MM.1S (cell line): ENCODE results near the gene LDHAL6B.
A peak's percentile ranks its signal among the peaks of the same experiment; 100 is the strongest.
"Not testable (repeated sequence)": the region's sequence is repeated elsewhere in the genome, so short reads cannot be mapped to it uniquely, and the experiment has no call there.

Experiments
- DNase-seq: peaks from one replicate; pipeline ENCODE4 v3.0.0-alpha.2; 2015
- H2AFZ ChIP-seq: fragments of 300-600 bp; sonication (generic); 2 replicates; pipeline ENCODE4 v1.6.0; 2016; ENCODE audit warnings: antibody characterized with exemption, low read length
- H3F3A ChIP-seq: fragments of 300-600 bp; sonication (generic); 2 replicates; pipeline ENCODE4 v1.6.1; 2016; ENCODE audit warnings: mild to moderate bottlenecking, antibody characterized with exemption, low read length, moderate library complexity, mixed read lengths; ENCODE audit not compliant: insufficient read depth
- H3K27ac ChIP-seq: fragments of 300-600 bp; sonication (generic); 2 replicates; pipeline ENCODE4 v1.5.1; 2016; ENCODE audit warnings: mild to moderate bottlenecking, low read length
- H3K27me3 ChIP-seq: fragments of 300-600 bp; sonication (generic); replicated peaks from 2 replicates; pipeline ENCODE4 v1.6.0; 2016; ENCODE audit warnings: low read length; ENCODE audit not compliant: insufficient read depth
- H3K36me3 ChIP-seq: fragments of 300-600 bp; sonication (generic); replicated peaks from 2 replicates; pipeline ENCODE4 v1.6.1; 2016; ENCODE audit warnings: mild to moderate bottlenecking, low read length, mixed read lengths; ENCODE audit not compliant: insufficient read depth
- H3K4me1 ChIP-seq: fragments of 300-600 bp; sonication (generic); 2 replicates; pipeline ENCODE4 v1.6.1; 2016; ENCODE audit warnings: low read length, mixed read lengths
- H3K4me2 ChIP-seq: fragments of 300-600 bp; sonication (generic); 2 replicates; pipeline ENCODE4 v1.6.0; 2016; ENCODE audit warnings: low read depth, low read length
- H3K4me3 ChIP-seq: fragments of 300-600 bp; sonication (generic); 2 replicates; pipeline ENCODE4 v1.5.1; 2016; ENCODE audit warnings: low read length, mixed read lengths
- H3K79me2 ChIP-seq: fragments of 300-600 bp; sonication (generic); 2 replicates; pipeline ENCODE4 v1.6.1; 2016; ENCODE audit warnings: mixed run types, low read length, mixed read lengths
- H3K9ac ChIP-seq: fragments of 300-600 bp; sonication (generic); 2 replicates; pipeline ENCODE4 v1.6.1; 2016; ENCODE audit warnings: low read length, mixed read lengths
- H3K9me2 ChIP-seq: fragments of 300-600 bp; sonication (generic); replicated peaks from 2 replicates; pipeline ENCODE4 v1.6.1; 2016; ENCODE audit warnings: mild to moderate bottlenecking, low read length, mixed read lengths; ENCODE audit not compliant: insufficient read depth
- H3K9me3 ChIP-seq: fragments of 300-600 bp; sonication (generic); replicated peaks from 2 replicates; pipeline ENCODE4 v1.6.1; 2016; ENCODE audit warnings: mild to moderate bottlenecking, low read length, mixed read lengths; ENCODE audit not compliant: insufficient read depth
- H4K20me1 ChIP-seq: fragments of 300-600 bp; sonication (generic); 2 replicates; pipeline ENCODE4 v1.6.1; 2016; ENCODE audit warnings: mild to moderate bottlenecking, low read length, moderate library complexity, mixed read lengths; ENCODE audit not compliant: insufficient read depth
- CTCF ChIP-seq: fragments of 300-600 bp; sonication (generic); IDR thresholded peaks from 2 replicates; pipeline ENCODE4 v1.5.1; 2016; ENCODE audit warnings: antibody characterized with exemption, low read length, mixed read lengths
- EZH2 ChIP-seq: fragments of 300-600 bp; sonication (generic); optimal IDR thresholded peaks from 2 replicates; pipeline ENCODE3; 2017; ENCODE audit warnings: low read depth, mild to moderate bottlenecking, antibody characterized with exemption, low read length, mixed read lengths
- EZH2phosphoT487 ChIP-seq: fragments of 300-600 bp; sonication (generic); IDR thresholded peaks from 2 replicates; pipeline ENCODE4 v1.6.1; 2018; ENCODE audit warnings: antibody characterized with exemption, low read length

LDHAL6B gene

GRCh38 chr15:59158701-59159034 is 48.0 kb upstream of the LDHAL6B start:
- no peaks in the 10 kb centered on the region for H3K9me2 ChIP-seq
- DNase-seq, result no peak
- H3F3A ChIP-seq, result no peaks in the 10 kb centered on the region
- no peaks in the 10 kb centered on the region for H3K36me3 ChIP-seq
- H3K4me3 ChIP-seq, result no peak overlapping the region
- H3K27ac ChIP-seq, result no peak overlapping the region
- H3K4me2 ChIP-seq, result no peak overlapping the region
- H3K9ac ChIP-seq, result no peak overlapping the region
- H3K9me3 ChIP-seq, result no peaks in the 10 kb centered on the region
- TF ChIP-seq EZH2, result no peak
- no peak for TF ChIP-seq EZH2phosphoT487
- TF ChIP-seq CTCF, result no peak
- H3K79me2 ChIP-seq, result no peaks in the 10 kb centered on the region
- H3K27me3 ChIP-seq, result no peaks in the 10 kb centered on the region
- H2AFZ ChIP-seq, result no peak overlapping the region
- H3K4me1 ChIP-seq, result no peaks in the 10 kb centered on the region
- H4K20me1 ChIP-seq, result no peaks in the 10 kb centered on the region

GRCh38 chr15:59159210-59159609 is 47.4 kb upstream of the LDHAL6B start:
- no peaks in the 10 kb centered on the region for H3K36me3 ChIP-seq
- no peaks in the 10 kb centered on the region for H4K20me1 ChIP-seq
- no peak overlapping the region for H3K27ac ChIP-seq

GRCh38 chr15:59160880-59161593 is 45.6 kb upstream of the LDHAL6B start:
- Histone ChIP-seq H3K4me2 (peak overlapping the region; percentile 27; the same call in 1 of the 2 replicates), H2AFZ (peak overlapping the region; percentile 52), H3K79me2 (no peaks in the 10 kb centered on the region), H3K9me3 (no peaks in the 10 kb centered on the region), H3K27me3 (no peaks in the 10 kb centered on the region), H3K9ac (no peak overlapping the region), H3K4me1 (peaks cover 11% of the 10 kb centered on the region), H4K20me1 (no peaks in the 10 kb centered on the region), H3F3A (peaks cover 3% of the 10 kb centered on the region; the same call in 1 of the 2 replicates), H3K36me3 (no peaks in the 10 kb centered on the region), H3K9me2 (no peaks in the 10 kb centered on the region), H3K4me3 (no peak overlapping the region), H3K27ac (no peak overlapping the region)
- no peak for TF ChIP-seq EZH2phosphoT487
- peak; percentile 93 for TF ChIP-seq CTCF
- peak; percentile 81 for DNase-seq

More at GRCh38 chr15:59159210-59159609, 47.4 kb upstream of the LDHAL6B start:
- no peaks in the 10 kb centered on the region for H3K79me2 ChIP-seq
- TF ChIP-seq CTCF, result no peak
- TF ChIP-seq EZH2, result no peak
- TF ChIP-seq EZH2phosphoT487, result no peak
- DNase-seq, result no peak
- no peaks in the 10 kb centered on the region for H3F3A ChIP-seq
- H3K27me3 ChIP-seq, result no peaks in the 10 kb centered on the region
- H3K9me3 ChIP-seq, result no peaks in the 10 kb centered on the region
- H3K9ac ChIP-seq, result no peak overlapping the region
- H3K4me3 ChIP-seq, result no peak overlapping the region
- no peak overlapping the region for H3K4me2 ChIP-seq
- no peaks in the 10 kb centered on the region for H3K9me2 ChIP-seq
- H3K4me1 ChIP-seq, result no peaks in the 10 kb centered on the region
- no peak overlapping the region for H2AFZ ChIP-seq

- not testable (repeated sequence) for H3F3A ChIP-seq, H3K4me3 ChIP-seq, H3K79me2 ChIP-seq, H3K36me3 ChIP-seq, H2AFZ ChIP-seq, H3K9me2 ChIP-seq, H3K27ac ChIP-seq, DNase-seq, H3K4me2 ChIP-seq, H3K9me3 ChIP-seq, H3K9ac ChIP-seq, H3K27me3 ChIP-seq, H4K20me1 ChIP-seq
- H3K4me1 ChIP-seq, result peaks cover 12% of the 10 kb centered on the region
Observed at GRCh38 chr15:59162080-59162479, 44.6 kb upstream of the LDHAL6B start.
